Right lobe of liver (tissue), 4 donors: ENCODE measurements around the gene YARS1.

Source experiments
- CTCF ChIP-seq, 4 donors: fragments of 200-600 bp in 3 of 4; fragments of 450-650 bp in 1 of 4; IDR thresholded peaks; one replicate each; pipeline versions ENCODE4 v1.5.1 to v1.8.0; 2016 to 2022; ENCODE audit warnings: antibody characterized with exemption in 4 of 4, mild to moderate bottlenecking in 2 of 4
- POLR2A ChIP-seq: fragments of 450-650 bp; IDR thresholded peaks from one replicate; pipeline ENCODE4 v1.6.1; 2017; ENCODE audit warnings: antibody characterized with exemption, mild to moderate bottlenecking
- donor health status: DM: no; HTN: no; CAD: no.
- donor health status: DM: no; HTN: no; CAD: no.
- donor health status: DM: no; HTN: yes; CAD: no.

GRCh38 chr1:32755098-32755809, 61.9 kb downstream of the YARS1 start:
- TF ChIP-seq CTCF (IDR thresholded peaks at IDR 0.05) (no peak), POLR2A (no peak)
